Coronary artery (tissue), 2 donors: ENCODE results near the gene NME9.

ENCODE experiments used
- DNase-seq: peaks from one replicate; pipeline ENCODE4 v3.0.0-alpha.2; 2017; ENCODE audit warnings: low spot score
- H3K27ac ChIP-seq, 2 donors: fragments of 200-600 bp; sonication (generic); one replicate each; pipeline ENCODE4 v1.5.1; 2016 to 2019
- H3K4me3 ChIP-seq: fragments of 200-600 bp; sonication (generic); 2 replicates; pipeline ENCODE4 v1.5.1; 2016; ENCODE audit warnings: mild to moderate bottlenecking, moderate library complexity
- CTCF ChIP-seq: fragments of 200-600 bp; sonication (generic); IDR thresholded peaks from one replicate; pipeline ENCODE4 v1.5.1; 2019; ENCODE audit warnings: antibody characterized with exemption

NME9 gene

DNA sequence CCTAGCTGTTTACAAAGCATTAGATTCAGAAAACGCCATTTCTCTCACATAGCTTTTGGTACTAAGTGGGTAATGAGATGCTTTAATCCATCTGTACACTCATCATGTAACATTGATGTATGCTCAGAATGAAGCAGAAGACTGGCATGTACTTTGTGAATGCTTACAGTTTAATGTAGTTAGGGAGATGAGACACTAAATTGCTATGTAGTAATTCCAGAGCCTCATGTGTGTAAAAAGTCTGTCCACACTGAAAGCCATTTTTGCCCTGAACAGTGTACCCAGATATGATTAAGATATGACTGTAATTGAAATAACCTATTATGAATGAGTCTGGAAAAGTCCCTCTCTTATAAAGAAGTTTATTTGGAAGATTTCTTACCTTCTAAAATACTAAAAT is 76.0 kb downstream of the NME9 start:
- no peak overlapping the region for H3K4me3 ChIP-seq
- TF ChIP-seq CTCF: no peak
- no peak overlapping the region for H3K27ac ChIP-seq
- DNase-seq: no peak
